HG02759 (cell line): ENCODE data around the gene REPS2.
"Not testable (repeated sequence)": the region's sequence is repeated elsewhere in the genome, so short reads cannot be mapped to it uniquely, and the experiment has no call there.

Experiments
- ATAC-seq: cut with Tn5 transposase; IDR thresholded peaks from one replicate; pipeline ENCODE4 v1.9.1; 2021; ENCODE audit warnings: mild to moderate bottlenecking, moderate library complexity; ENCODE audit not compliant: unreplicated experiment

The REPS2 gene

DNA sequence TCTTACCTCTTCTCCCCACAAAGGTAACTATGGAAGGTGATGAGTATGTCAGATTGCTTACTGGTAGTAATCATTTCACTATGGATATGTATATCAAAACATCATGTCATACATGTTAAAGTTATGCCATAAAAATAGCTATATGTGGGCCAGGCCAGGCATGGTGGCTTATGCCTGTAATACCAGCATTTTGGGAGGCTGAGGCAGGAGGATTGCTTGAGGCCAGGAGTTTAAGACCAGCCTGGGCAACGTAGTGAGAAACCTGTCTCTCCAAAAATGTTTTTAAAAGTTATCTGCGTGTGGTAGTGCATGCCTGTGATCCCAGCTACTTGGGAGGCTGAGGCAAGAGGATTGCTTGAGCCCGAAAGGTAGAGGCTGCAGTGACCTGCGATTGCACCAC lies 16.2 kb downstream of the REPS2 start:
- ATAC-seq, result not testable (repeated sequence)

DNA sequence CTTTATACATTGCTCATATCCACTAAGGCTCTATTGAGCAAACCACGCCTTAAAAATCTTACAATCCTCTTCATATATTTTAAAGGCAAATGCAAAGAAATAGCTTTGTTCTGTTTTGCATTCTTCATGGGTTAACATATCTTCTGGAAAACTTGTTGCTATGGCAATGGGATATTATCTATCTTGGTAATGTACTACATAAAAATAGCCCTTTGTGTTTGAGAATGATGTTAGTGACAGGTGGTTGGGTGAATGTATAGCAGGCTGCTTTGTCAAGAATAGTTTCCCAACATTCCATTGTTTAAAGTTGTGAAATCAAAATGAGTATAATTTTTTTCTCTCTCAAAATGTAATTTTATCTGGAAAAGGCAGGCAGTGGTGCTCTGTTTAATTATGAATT lies 16.8 kb downstream of the REPS2 start:
- no peak for ATAC-seq

DNA sequence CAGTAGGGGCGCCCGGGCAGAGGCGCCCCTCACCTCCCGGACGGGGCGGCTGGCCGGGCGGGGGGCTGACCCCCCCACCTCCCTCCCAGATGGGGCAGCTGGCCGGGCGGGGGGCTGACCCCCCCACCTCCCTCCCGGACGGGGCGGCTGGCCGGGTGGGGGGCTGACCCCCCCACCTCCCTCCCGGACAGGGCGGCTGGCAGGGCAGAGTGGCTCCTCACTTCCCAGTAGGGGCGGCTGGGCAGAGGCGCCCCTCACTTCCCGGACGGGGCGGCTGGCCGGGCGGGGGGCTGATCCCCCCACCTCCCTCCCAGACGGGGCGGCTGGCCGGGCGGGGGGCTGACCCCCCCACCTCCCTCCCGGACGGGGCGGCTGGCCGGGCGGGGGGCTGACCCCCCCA lies 18.5 kb downstream of the REPS2 start:
- not testable (repeated sequence) for ATAC-seq

DNA sequence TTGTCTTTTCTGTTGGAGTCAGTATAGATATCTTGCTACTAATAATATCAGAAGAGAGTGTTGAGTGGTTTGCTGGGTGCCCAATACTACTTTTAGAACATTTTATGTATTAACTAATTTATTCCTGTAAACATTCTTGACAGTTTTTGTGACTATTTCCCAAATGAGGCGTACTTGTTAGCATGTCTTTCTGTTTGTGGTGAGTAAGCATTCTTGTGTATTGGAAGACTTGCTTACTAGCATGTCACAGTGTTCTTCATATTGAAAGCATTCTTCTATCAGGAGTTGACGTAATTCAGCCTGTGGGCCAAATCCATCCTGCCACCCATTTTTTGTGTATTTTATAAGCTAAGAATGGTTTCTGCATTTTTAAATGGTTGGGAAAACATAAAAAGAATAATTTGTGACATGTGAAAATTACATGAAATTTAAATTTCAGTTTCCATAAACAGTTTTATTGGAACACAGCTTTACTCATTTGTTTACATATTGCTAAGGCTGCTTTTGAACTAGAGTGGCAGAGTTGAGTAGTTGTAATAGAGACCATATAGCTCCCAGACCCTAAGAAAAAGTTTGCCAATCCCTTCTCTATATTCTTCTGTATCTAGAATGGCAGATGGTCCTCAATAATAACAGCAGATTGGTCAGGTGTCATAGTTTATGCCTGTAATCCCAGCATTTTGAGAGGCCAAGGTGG lies 20.4 kb downstream of the REPS2 start:
- no peak for ATAC-seq

DNA sequence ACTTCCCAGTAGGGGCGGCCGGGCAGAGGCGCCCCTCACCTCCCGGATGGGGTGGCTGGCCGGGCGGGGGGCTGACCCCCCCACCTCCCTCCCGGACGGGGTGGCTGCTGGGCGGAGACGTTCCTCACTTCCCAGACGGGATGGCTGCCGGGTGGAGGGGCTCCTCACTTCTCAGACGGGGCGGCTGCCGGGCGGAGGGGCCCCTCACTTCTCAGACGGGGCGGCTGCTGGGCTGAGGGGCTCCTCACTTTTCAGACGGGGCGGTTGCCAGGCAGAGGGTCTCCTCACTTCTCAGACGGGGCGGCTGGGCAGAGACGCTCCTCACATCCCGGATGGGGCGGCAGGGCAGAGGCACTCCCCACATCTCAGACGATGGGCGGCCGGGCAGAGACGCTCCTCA lies 22.3 kb downstream of the REPS2 start:
- ATAC-seq, result not testable (repeated sequence)

DNA sequence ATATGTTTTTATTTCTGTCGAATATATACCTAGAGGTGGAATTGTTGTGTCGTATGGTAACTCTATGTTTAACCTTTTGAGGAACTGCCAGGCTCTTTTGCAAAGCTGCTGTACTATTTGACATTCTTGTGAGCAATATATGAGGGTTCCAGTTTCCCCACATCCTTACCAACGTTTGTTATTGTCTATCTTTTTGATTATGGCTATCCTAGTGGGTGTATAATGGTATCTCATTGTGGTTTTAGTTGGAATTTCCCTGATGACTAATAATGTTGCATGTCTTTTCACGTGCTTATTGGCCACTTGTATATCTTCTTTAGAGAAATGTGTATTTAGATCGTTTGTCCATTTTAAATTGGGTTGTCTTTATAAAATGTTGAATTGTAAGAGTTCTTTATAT lies 24.5 kb downstream of the REPS2 start:
- no peak for ATAC-seq

DNA sequence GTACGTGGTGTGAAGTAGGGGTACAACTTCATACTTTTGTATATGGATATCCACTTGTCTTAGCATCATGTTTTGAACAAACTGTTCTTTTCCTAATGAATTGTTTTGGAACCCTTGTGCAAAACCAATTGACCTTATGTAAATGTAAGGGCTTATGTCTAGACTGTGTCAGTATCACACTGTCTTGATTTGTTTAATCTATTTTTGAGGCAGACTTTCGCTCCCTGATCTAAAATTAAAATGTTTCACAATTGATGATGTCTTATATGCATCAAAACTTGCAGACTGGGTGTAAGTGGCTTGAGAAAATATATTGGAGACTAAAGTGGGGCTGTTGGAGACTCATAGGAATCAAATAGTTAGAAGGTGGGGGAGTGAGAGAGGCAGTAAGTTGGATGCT lies 25.2 kb downstream of the REPS2 start:
- ATAC-seq, result no peak

DNA sequence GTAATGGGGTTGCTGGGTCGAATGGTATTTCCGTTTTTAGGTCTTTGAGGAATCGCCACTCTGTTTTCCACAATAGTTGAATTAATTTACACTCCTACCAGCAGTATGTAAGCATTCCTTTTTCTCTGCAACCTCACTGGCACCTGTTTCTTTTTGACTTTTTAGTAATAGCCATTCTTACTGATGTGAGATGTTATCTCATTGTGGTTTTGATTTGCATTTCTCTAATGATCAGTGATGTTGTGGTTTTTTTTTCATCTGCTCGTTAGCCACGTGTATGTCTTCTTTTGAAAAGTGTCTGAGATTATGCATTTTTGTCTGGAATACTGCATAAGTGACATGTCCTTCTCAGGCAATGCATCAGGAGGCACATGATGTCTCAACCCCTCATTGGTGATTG lies 28.8 kb downstream of the REPS2 start:
- ATAC-seq, result no peak

DNA sequence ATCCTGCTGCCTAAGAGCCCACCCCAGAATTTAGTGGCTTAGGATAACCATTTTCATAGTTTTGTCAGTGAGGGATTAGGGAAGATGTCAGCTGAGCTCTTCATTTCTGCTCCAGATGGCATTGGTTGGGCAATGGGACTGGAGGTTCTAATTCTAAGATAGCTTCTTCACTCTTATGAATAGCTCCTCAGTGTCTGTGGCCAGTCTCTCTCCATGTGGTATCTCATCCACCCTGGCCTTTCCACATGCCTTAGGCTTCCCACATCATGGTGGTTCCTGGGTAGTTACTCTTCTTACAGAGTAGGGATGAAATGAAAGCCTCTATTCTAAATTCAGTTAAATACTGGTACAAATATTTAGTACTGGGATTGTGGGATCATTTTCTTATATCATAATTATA lies 31.3 kb downstream of the REPS2 start:
- no peak for ATAC-seq

DNA sequence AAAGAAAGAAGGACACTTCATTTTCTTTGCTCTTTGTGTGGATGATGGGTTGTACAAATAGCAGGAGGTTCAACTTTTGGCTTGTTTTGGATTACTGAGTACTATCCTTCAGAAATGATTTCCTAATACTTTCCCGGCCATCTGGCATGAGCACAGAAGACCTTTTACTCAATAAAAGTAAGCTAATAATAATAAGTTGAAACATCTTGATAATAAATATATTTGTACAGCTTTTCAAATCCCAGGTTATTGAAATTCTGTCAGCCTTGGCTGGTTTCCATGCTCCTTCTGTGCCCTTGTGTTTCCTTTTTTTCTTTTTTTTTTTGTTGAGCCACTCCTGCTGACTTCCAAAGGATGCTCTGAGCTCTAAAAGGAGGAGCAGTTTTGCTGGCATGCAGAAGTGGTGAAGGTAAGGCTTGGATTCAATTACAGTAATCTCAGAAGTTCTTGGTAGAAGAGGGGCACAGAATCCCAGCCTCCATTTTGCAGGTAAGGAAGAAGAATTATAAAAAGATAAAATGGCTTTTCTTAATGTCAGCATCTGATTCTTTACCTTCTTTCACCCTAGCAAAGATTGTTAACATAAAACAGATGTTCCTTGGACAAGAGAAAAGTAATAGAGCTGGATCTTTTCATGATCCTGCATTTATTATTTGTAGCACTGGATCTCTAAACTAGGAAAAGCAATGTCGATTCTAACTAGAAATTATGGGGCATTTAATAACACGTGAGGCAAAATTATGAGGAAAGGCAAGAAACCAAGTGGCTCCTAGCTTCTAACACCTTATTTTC lies 31.9 kb downstream of the REPS2 start:
- ATAC-seq, result no peak

DNA sequence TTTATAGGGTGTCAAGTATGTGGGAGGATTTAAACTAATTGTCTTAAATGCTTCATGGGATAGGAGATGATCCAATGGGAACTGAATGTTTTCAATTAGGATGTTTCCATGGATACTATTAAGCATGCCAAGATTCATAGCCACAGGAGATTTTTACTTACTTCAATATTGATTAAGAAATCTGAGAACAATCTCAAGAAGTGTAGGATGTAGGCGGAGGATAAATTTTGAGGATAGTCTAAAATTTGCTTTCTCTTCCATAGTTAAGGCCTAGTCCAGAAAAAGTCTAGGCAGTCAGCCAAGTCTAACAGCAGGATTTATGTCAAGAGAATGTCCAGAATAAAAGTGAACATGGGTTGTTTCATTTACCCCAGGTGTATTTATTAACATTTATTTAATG lies 32.8 kb downstream of the REPS2 start:
- no peak for ATAC-seq

DNA sequence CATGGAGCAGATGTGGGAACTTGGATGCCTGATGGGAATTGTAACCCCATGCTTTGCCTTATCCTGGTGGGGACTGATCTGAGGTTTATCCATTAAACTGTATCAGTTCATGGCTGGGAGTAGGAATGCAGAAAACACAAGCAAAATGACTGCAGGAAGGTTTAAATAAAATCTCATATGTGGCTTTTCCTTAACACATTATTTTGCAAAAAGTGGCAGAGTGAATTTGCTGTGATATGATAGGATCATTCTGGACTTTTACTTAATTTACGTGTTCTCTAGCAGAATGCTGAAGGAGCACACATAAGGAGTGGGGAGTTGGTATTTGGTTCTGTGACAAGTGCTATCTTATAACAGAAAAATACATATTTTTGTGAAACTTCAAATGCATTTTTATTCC lies 34.8 kb downstream of the REPS2 start:
- no peak for ATAC-seq

DNA sequence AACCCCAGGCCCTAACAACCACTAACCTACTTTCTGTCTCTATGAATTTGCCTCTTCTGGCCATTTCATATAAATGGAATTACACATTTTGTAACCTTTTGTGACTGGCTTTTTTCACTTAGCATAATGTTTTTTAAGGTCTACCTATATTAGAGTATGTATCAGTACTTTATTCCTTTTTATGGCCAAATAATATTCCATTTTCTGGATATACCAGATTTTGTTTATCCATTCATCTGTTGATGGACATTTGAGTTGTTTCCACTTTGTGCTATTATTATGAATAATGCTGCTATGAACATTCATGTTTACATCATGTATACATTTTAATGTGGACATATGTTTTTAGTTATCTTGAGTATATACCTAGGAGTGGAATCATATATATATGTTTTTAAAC lies 35.5 kb downstream of the REPS2 start:
- ATAC-seq, result no peak

DNA sequence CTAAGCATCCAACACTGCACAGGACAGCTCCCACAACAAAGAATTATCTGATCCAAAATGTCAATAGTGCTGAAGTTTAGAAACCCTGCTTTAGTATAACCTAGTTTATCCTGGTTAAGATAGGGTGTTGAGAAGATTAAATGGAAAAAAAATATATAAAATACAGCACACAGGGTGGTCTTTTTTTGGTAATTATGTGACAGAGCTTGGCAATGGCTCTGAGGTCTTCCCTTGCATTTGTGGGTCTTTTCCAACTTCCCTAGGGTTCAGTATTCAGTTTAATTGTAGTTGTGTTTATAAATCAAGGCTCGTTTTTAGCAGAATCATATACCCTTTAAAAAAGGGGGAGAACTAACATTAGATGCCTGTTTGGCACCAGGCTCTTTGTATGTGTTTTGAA lies 36.6 kb downstream of the REPS2 start:
- ATAC-seq, result no peak

DNA sequence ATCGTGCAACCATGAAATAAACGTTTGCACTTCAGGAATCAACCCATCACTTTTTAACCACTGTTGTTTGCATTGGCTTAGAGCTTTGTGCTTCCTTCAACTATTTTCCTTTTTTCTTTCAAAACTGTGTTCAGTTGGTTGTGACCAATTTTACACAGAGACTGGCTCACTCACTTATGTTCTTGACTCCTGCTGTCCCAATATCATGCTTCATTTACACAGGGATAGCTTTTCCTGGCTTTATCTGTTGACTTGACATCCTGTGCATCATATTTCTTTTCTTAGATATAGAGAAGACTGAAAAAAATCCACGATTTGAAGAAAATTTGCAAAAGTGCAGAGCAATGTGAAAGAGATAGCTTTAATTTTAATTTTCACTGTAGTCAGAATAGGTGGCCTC lies 38.8 kb downstream of the REPS2 start:
- no peak for ATAC-seq

DNA sequence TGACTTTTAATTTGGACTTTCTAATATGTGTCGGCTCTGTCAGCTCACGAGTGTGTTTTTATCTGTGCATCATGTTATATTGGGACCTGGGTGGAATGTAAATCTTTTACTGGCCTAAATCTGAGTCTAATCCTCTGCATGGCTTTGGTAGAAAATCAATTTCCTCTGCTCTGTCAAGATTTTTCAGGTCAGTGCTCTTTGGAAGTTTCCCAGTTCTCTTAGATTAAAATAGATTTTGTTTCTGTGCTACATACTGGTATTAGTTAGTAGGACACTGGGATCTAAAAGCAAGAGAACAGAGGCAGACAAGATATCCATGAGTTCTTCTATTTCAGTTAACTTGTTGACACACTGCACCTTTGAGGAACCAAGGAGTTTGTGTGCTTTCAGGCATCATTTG lies 39.7 kb downstream of the REPS2 start:
- no peak for ATAC-seq

DNA sequence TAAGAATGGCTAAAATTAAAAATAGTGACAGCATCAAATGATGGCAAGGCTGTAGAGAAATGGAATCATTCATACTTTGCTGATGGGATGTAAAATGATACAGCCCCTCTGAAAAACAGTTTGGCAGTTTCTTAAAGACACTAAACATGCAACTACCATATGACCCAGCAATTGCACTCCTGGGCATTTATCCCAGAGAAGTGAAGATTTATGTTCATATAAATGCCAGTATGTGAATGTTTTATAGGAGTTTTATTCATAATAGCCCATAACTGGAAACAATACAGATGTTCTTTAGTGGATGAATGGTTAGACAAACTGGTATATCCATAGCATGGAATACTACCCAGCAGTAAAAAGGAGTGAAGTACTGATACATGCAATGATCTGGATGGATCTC lies 43.3 kb downstream of the REPS2 start:
- ATAC-seq, result no peak

DNA sequence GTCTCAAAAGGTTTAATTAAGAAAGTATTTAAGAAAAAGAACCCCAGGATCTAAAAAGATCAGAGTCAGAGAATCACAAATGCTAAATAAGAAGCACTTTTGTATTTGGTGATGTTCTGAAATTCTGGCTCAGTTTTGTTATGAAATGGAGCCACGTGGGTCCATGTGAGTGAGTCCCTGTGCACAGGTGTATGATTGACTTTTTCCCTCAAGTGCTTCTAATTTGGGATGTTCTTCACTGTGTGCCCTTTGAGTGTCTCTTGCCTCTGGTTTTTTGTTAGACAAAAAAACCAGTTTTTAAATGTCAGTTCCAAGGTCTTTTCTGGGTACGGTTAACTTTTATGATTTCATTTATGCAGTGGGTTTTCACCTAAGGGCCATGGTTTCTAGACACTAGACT lies 44.4 kb downstream of the REPS2 start:
- no peak for ATAC-seq

DNA sequence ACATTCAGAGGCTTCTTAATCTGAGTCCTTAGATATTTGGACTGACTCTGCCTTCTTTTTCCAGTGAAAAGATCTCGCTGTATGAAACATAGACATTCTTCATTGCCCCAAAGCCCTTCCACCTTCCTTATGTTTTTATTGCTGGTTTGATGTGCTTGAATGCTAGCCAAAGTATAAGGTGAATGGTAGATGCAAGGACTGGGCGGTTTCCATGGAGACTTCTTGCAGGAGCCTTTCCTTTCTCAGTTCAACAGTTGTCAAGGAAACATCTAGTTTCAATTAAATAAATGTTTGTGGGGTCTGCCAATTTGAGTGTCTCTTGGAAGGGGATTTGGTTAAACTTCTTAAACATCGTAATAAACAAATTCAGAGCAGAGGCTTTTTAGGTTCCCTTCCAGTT lies 46.0 kb downstream of the REPS2 start:
- no peak for ATAC-seq

DNA sequence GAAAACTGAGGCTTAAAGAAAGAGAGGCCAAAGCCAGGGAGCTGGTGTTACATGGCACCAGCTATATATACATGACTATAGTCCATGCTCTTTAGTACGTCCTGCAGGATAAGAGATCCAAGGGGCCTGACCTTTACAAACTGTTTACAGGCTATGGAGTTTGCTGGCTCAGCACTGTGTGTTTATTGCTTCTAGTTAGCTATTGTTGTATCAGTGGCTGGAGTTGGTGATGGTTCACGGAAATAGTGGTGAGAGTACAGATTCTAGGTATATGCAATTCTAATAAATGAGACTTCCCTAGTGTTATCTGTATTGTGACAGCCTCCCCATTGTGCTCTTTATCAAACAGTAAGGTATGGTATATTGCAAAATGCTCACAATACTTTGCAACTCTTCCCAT lies 46.5 kb downstream of the REPS2 start:
- ATAC-seq, result no peak

DNA sequence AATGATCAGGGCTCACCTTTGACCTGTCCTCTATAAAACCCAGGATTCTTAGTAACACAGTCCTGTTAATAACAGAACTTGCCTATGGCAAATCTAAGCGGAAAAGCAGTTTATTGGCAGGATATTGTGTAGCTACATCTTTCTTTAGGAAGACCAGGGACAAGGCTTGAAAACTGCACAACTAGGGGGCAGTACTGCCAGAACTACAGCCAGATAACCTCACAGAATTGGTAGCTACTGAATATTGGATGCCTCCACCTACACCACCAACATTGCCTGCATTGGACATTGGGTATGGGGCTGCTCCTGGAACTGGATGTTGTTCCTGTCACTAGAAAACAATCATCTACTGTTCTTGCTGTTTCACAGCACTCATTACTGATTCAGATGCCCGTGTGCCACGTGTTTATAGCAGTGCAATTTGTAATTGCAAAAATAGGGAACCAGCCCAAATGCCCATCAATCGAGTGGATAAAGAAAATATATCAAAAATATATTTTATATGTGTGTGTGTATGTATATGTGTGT lies 47.4 kb downstream of the REPS2 start:
- ATAC-seq, result no peak

DNA sequence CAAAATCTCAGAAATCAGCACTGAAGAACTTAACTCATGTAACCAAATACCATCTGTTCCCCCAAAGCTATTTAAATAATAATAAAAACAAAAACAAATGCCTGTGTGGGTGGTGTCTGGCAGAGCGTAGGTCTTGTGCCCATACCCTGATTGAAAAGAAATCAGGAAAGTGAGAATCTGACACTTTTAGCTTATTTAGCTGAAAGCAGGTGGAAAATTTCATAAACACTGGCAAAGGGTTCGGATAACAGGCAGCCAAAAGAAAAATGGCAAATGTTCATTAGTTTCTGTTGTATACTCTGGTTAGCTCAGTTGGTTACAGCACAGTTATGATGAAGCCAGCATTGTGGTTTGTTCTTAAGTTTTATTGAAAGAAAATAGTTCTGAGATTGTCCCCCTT lies 48.3 kb downstream of the REPS2 start:
- ATAC-seq, result no peak
